ENCODE measurements around the gene CD33.
"Not testable (repeated sequence)": the region's sequence is repeated elsewhere in the genome, so short reads cannot be mapped to it uniquely, and the experiment has no call there.

The CD33 gene

DNA sequence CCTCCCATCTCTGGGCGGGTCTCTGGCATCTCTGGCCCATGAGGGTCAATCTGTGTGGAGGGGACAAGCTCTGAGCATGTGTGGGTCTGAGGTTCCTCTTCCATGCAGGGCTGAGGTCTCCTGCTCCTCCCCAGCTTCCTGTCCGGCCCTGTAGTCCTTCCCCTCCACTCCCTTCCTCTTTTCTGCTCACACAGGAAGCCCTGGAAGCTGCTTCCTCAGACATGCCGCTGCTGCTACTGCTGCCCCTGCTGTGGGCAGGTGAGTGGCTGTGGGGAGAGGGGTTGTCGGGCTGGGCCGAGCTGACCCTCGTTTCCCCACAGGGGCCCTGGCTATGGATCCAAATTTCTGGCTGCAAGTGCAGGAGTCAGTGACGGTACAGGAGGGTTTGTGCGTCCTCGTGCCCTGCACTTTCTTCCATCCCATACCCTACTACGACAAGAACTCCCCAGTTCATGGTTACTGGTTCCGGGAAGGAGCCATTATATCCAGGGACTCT is at the start of gene CD33:
Gene CD33 (plus strand): TSS at position 183 of the 496 bp plus-strand sequence. CDS start 39 bp downstream, at position 222.
- DNase-seq: not testable (repeated sequence)

DNA sequence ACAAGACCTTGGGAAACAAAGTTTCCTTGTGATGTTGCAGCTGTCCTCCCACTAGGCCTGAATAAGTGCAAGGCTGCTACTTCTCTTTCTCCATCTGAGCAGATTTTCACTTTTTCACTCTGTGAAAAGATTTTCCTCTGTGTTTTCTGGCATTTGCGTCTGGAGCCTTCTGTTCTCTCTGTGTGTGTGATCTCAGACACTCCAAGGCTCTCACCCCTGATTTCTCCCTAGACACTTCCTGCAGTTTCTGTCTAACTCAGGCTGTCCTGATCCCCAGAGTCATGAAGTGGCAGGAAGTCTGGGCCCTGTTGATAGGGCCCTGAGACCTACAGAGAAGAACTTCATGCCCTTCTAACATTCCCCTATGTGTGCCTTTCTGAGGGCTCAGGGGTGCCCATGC is 45.6 kb upstream of the CD33 start:
- DNase-seq: no peak

DNA sequence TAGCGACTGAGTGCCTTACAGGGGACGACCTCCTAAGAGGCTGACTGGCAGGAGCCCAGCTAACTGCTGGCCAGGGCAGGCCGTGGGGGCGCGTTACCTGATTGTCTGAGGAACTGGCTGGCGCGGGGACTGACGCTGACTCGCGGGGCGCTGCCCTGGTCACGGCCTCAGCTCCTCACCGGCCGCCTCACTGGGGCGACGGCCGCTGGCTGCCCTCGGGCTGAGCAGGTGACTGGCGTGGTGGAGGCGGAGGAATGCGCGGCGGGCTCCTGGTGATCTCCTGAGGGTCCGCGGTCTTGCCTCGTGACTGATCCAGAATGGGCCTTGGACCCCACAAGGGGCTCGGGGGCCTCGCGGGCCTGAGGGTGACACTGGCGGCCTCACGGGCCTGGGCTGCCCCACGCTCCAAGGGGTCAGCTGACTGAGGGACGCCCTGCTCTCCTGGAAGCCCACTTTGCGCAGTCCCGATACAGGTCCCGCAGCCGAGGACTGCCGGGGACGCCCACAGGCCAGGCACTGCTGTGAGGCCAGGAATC is 43.4 kb upstream of the CD33 start:
- no peak for DNase-seq

DNA sequence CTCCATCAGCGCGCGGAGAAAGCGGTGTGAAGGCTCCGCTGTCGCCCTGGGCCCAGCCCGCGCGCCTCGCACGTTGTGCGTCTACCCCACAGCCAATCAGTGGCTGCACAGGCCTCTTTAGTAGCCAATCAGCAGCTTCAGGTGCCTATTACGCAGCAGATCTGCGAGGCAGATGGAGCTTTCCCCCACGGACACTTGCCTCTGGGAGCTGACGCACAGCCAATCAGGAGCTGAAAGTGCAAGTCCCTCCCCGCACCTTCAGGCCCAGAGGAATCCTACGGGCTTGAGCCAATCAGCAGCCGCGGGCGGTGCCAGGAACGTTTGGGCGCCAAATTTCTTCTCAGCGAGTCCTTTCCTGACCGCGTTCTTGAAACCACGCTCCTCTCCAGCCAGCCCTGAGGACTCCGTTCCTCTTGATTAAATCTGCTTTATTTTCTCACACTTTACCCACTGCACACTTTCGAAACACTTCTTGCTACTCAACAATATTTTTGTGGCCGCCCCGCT is 42.9 kb upstream of the CD33 start:
- DNase-seq: no peak

DNA sequence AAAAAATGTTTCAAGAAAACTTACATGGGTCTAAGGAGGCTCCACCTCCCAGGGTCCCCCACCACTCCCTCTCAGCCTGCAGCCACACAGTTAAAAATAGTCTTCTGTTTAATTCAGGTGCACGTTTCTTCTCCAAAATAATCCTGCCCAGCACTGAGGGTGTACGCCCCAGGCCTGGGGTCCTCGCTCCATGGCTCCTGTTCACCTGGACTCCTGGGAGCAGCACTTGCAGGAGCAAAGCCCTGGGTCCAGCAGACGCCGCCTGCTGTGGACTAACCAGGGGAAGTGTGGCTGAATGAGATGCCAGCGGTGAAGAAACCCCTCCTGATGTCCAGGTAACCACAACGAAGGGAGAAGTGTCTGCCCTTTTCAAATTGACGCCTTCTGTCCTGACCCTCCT is 41.3 kb upstream of the CD33 start:
- no peak for DNase-seq

DNA sequence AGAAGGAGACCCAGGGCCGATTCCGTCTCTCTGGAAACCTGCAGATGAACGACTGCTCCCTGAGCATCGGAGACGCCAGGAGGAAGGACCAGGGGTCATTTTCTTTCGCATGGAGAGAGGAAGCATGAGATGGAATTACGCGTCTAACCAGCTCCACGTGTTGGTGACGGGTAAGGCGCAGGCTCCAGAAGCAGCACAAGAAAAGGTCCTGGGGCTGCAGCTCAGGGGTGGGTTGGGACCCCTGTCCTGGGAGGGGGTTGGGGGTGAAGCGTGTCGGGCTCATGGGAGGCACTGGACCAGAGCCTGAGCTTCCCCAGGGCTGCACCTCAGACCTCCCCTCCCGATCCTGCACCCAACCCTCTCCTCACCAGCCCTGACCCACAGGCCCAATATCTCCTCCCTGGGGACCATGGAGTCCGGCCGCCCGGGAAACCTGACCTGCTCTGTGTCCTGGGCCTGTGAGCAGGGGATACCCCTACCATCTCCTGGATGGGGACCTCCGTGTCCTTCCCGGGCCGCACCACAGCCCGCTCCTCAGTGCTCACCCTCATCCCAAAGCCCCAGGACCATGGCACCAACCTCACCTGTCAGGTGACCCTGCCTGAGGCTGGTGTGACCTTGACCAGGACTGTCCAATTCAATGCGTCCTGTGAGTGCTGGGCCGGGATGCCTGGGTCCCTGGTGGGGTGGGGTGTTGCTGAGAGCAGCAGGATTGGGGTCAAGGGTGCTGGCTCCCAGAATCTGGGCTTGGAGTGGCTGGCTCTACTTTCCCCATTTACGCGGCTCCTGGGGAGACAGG is 39.6 kb upstream of the CD33 start:
- no peak for DNase-seq

DNA sequence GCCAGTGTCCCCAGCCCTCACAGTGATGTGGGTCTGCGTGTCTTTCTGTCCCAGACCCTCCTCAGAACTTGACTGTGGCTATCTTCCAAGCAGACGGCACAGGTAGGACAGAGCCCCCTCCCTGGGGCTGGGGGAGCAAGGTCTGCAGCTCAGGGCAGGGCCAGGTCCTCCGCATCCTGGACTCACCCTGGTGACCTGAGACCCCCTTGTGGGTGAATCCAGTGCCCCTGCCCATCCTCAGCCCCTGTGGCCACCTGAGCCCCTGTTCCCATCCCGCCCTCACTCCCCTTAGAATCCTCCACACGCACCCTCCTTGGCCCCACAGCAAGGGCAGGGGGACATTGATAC is 39.0 kb upstream of the CD33 start:
- no peak for DNase-seq

DNA sequence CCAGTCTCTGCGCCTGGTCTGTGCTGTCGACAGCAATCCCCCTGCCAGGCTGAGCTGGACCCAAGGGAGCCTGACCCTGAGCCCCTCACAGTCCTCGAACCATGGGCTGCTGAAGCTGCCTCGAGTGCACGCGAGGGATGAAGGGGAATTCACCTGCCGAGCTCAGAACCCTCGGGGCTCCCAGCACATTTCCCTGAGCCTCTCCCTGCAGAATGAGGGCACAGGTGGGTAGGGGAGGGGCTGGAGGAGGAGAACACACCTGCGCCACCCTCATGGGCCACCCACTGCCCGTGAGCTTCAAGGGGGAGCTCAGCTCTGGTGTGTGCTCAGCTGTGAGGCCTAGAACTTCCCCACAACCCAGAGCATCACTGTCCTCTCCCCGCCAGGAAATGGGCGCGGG is 38.6 kb upstream of the CD33 start:
- DNase-seq: no peak

DNA sequence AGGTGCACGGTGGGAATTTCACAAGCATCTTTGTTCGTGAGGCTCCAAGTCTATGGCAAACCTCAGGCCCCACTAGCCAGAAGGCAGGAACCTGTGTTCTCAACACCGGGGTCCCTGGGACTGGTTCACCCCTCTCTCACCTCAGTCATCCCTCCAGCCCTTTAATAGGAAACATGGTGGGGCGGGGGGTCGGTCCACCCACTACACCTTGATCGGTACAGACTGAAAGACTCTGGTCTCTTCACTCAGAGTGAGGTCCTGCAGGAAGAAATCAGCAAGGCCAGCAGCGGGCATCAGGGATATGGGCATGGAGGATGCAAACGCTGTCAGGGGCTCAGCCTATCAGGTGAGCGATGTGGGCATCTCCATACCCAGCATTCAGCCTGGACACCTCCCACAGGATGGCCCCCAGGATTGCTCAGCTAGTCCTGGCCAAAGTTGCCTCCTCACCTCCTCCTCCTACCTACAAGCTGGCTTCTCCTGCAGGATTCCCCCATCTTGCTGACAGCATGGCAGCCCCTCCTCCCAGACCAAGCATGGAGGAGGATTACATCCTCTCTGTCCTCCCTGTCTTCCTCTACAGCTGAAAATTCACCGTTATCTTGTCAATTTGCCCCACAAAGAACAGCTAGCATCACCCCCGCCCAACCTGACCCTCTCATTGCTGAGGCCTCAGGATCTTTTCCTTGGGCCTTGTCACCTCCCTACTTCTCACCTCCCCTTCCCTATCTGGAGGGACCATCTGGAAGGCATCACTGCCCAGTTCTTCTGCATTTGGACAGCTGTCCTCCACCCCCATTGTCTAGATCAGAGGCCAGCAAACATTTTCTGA is 37.3 kb upstream of the CD33 start:
- DNase-seq: no peak

DNA sequence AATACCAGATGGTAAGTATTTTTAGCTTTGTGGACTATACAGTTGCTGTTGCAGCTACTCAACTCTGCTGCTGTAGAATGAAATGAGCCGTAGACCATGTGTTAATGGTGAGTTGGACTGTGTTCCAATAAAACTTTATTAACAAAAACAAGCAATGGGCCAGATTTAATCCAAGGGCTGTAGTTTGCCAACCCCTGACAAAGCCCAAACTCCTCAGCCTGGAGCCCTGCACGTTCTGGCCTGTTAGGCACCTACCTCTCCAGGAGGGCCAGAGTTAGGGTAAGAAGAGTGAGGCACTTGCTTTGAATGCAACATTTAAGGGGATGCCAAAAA is 36.7 kb upstream of the CD33 start:
- no peak for DNase-seq

DNA sequence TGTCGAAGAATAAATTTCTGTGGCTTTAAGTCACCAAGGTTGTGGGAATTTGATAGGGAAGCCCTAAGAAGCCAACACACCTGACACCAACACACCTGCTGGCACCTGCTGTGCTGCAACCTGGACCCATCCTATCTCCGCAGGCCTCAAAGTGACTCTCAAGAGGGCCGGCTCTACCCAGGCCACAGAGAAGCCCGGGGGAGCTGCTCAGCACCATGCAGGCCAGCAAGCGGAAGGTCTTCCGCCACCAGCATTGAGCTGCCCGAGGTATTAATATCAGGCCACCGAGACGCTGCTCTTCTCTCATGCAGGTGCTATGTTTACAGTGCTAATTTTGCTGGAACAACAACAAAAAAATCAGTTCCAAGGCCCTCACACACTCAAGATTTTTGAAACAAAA is 32.2 kb upstream of the CD33 start:
- DNase-seq: no peak

DNA sequence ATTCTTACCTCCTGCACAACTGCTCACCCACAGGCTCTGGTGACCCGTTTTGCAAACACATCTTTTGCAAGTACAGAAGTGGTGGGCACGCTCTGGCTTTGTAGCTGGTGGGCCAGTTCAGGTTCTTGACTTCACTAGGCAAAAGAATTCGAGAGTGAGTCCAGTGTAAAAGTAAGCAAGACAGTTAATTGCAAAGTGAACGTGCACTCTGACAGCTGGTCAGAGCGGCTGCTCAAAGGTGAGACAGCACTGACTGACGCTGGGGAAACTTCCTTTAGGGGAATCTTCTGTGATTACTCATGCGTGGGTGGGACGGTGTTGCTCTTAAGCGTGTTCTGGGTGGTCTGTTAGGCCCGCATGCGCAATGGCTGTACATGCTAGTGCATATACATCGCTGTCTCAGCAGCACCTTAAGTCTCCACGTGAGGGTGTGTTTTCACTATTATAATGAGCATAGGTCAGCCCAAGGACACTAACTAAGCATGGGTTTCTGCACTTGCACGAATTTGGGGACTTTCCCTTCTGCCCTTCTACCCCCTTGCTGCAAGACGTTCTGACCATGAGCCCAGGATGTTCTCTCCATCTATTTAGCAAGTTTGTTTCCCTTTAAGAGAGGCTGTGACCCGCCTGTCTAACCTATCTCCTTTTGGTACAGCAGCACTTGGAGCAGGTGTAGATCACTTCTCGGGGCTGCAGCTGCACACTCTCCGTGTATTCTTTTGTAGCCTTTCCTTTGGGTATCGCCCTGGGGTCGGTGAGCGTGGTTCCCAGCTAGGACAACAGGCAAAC is 30.2 kb upstream of the CD33 start:
- DNase-seq: no peak

DNA sequence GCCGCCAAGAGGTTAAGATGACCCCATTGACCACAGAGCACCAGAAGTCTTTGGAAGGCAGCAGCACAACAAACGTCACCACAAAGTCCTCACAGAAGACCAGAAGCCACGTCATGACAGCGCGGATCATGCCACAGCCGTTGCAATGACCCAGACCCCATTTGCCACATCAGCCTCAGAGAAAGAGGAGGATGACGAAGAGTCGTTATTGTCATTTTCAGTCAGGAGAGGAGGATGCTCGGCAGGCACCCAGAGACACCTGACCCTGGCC is 29.6 kb upstream of the CD33 start:
- no peak for DNase-seq

DNA sequence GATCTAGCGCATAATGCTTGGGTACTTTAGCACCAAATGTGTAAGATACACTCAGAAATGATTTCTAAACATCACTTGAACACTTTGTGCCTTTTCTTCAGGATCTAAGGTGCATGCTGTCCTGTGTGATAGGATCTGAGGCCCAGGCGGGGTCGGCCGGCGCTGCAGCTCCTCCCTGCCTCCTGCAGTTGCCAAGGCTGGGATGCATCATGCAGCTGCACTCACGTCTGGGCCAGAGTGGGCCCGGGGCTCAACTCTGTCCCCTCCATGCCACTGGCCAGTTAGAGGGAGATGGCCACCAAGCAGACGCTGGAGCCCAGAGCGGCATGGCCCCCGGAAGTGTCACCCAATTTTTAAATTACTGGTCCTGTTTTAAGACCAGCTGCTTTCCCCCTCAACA is 29.3 kb upstream of the CD33 start:
- no peak for DNase-seq

DNA sequence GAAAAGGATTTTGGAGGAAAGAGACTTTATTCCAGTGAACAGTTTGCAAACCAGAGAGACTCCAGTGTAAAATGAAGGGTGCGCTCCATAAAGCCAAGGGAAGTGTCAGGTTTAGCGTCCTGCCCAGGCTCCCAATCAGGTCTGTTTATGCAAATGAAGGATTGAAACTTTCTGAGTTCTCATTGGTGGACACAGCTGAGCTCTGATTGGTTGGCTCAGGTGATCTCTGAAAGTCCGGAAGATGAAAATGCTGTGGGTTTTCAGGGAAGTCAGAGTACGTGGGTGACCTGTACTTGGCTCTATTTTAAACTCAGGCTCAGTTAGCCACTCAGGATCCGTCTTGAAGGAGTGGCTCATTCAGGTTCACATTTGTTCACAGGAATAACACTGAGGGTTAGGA is 28.7 kb upstream of the CD33 start:
- DNase-seq: no peak

DNA sequence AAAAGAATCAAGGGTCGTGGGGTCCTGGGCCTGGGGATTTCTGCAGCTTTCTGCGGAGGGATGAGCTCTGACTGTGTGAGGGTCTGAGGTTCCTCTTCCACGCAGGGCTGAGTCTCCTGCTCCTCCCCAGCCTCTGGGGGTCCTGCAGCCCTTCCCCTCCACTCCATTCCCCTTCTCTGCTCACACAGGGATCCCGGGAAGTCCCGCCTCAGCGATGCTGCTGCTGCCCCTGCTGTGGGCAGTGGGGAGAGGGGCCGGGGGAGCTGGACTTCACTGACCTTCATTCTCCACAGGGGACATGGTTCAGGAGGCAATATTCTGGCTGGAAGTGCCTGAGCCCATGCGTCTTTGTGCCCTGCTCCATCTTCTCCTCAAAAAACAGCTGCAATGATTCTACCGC is 26.2 kb upstream of the CD33 start:
- no peak for DNase-seq

DNA sequence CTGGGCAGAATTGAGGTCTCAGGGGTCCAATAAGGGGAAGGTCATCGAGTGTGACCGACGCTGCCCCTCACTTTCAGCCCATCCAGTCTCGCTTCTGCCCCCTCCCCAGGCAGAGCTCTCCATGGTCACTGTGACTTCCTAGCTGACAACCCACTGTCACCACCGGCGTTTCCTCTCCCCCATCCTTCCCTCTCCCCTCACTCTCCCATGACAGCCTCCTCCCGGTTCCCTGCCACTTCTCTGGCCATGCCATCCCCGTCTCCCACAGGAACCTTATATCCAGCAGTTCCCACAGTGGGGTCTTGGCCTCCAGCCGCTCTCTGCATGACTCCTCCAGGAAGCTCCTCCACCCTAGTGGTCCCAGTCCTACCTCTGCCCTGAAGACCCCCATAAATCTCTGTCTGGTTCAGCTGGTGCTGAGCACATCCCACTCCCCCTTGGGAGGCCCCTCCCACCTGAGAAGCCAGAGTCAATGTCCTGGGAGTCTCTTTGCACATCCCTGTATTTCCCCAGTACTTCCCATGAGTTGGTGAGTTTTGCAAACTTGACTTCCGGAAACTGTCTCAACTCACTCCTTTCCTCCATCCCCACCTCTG is 24.7 kb upstream of the CD33 start:
- no peak for DNase-seq

DNA sequence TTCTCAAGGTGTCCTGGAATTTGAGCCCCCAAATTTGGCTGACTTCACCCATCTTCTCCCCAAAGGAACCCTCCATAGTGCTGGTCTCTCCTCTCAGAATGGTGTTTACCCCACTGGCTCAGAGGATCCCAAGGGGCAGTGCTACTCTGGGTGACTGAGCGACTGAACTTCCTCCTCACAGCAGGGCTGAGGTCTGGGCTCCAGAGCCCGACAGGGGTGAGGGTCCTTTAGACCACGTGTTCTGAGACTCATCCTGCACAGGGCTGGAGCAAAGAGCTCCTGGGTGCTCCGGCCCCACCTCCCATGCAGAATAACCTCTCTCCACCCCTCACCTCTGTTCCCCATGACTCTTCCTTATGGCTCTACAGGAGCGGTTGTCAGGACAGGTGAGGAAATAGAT is 23.2 kb upstream of the CD33 start:
- no peak for DNase-seq

DNA sequence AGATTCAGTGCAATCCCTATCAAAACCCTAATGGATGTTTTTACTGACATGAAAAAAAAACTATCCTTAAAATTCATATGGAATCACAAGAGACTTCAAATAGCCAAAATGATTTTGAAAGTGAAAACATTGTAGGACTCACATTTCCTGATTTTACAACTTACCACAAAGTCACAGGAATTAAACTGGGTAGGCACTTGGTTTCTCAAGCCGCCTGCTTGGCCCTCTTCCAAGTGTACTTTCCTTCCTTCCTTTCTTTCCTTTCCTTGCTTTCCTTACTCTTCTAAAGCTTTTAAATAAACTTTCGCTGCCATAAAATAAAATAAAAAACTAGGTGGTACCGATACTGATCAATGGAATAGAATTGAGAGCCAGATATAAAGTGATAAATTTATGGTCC is 21.0 kb upstream of the CD33 start:
- DNase-seq: no peak

DNA sequence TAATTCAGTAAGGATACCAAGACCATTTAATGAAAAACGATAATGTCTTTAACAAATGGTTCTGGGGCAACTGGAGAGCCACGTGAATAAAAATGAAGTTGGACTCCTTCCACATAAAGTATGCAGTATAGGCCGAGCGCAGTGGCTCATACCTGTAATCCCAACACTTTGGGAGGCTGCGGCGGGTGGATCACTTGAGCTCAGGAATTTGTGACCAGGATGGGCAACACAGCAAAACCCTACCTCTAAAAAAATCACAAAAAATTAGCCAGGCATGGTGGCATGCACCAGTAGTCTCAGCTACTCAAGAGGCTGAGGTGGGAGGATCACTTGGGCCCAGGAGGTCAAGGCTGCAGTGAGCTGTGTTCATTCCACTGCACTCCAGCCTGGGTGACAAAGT is 20.6 kb upstream of the CD33 start:
- DNase-seq: no peak

DNA sequence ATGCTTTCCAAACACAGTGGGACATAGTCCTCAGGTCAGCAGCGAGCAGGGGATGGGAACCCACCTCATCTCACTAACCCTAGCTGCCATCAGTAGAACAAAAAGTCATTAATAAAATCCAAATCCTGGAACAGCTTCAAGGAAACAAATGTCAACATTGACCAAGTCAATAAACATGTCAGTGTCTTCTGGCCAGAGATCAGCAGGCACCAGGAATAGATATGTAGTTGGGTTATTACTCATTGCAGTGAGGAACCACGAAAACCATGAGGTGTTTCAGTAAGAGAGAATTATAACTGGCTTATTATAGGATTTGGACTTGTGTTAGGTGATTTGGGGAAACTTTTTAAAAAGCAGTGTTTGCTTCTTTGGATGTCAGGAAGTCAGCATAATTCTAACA is 17.1 kb upstream of the CD33 start:
- no peak for DNase-seq

DNA sequence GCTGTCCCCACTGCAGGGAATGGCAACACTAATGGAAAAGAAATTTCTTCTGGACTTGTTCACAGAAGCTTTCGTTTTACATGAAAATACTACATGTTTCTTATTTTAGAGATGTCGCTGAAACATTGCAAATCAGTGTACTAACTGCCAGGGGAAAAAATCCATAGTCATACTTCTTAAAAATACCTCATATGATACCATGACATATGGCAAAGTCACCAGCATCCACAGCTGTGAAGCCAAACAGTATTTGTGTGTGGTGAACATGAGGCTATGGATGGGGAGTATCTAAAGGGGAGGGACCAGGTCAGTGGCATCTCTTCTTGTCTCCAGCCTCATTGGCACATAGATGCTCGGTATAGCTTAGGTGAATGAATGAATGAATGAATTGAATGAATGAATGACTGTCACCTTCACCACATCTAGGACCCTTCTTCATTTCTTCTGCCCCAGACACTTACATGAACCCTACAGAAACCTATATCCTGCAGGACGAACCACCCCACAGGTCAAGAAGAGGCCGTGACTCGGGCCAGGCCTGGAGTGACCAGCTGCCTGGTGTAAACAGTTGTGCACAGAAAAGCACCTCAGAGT is 14.6 kb upstream of the CD33 start:
- DNase-seq: no peak
